Hepatocyte (in vitro differentiated cells): ENCODE measurements around the gene SLC45A3.

Experiments used
- CTCF ChIP-seq: fragments of 200-600 bp; sonication (generic); IDR thresholded peaks from 2 replicates; pipeline ENCODE4 v1.5.1; 2016; ENCODE audit warnings: antibody characterized with exemption, mild to moderate bottlenecking; ENCODE audit not compliant: poor library complexity
- EZH2 ChIP-seq: fragments of 200-600 bp; sonication (generic); IDR thresholded peaks from 2 replicates; pipeline ENCODE4 v1.6.1; 2016; ENCODE audit warnings: antibody characterized with exemption, mild to moderate bottlenecking, borderline replicate concordance

- no peak for TF ChIP-seq CTCF
- TF ChIP-seq EZH2, result no peak
These were observed 24.1 kb downstream of the SLC45A3 start for GRCh38 chr1:205656236-205656635.
